Tibial nerve (tissue), 4 donors: ENCODE measurements around the gene RBM47. TPM values are rescaled to one million over a fixed set of nuclear protein-coding genes. Genes with fewer than 3 reads are reported as not detected.
"Not testable (repeated sequence)": the region's sequence is repeated elsewhere in the genome, so short reads cannot be mapped to it uniquely, and the experiment has no call there.

Experiments used
- DNase-seq, 2 donors: peaks; one replicate each; pipeline ENCODE4 v3.0.0-alpha.2; 2019; ENCODE audit warnings: low spot score in 2 of 2
- H3K27ac ChIP-seq, 4 donors: fragments of 200-600 bp; sonication (generic) in 3 of 4; one replicate each; pipeline ENCODE4 v1.5.1; 2017 to 2019; ENCODE audit warnings: mild to moderate bottlenecking in 1 of 4
- H3K27me3 ChIP-seq, 2 donors: fragments of 200-600 bp; sonication (generic) in 1 of 2; one replicate each; pipeline versions ENCODE4 v1.5.1 to v1.6.0; 2017 to 2019
- H3K36me3 ChIP-seq, 3 donors: fragments of 200-600 bp; sonication (generic); one replicate each; pipeline ENCODE4 v1.5.1; 2018 to 2019
- H3K4me1 ChIP-seq, 4 donors: fragments of 200-600 bp; sonication (generic) in 3 of 4; one replicate each; pipeline ENCODE4 v1.5.1; 2017 to 2019
- H3K4me3 ChIP-seq, 4 donors: fragments of 200-600 bp; sonication (generic) in 3 of 4; one replicate each; pipeline ENCODE4 v1.5.1; 2017 to 2019; ENCODE audit warnings: mild to moderate bottlenecking in 1 of 4, moderate library complexity in 1 of 4
- H3K9me3 ChIP-seq, 4 donors: fragments of 200-600 bp; sonication (generic) in 3 of 4; one replicate each; pipeline ENCODE4 v1.5.1; 2017 to 2019
- CTCF ChIP-seq, 5 experiments: fragments of 200-600 bp in 3 of 5; fragments of 450-650 bp in 2 of 5; sonication (generic) in 3 of 5; IDR thresholded peaks; one replicate each; pipeline ENCODE4 v1.5.1; 2016 to 2019; ENCODE audit warnings: antibody characterized with exemption in 5 of 5, mild to moderate bottlenecking in 3 of 5, moderate library complexity in 2 of 5
- EP300 ChIP-seq, 2 donors: sonication (generic); formaldehyde crosslinking; IDR thresholded peaks; one replicate each; pipeline ENCODE4 v1.6.1; 2017; ENCODE audit warnings: antibody characterized with exemption in 2 of 2, mild to moderate bottlenecking in 1 of 2
- POLR2A ChIP-seq, 2 donors: fragments of 450-650 bp; IDR thresholded peaks; one replicate each; pipeline ENCODE4 v1.6.1; 2017; ENCODE audit warnings: antibody characterized with exemption in 2 of 2, mild to moderate bottlenecking in 2 of 2, moderate library complexity in 2 of 2
- WGBS, 2 donors: methylation state at CpG; one replicate each; pipeline ENCODE4 v1.1.5; 2018; 5-methylcytosine and 5-hydroxymethylcytosine counted together
- total RNA-seq, 4 donors: library from RNA; depleted of rRNA; stranded (reverse); fragments of >200 nt; gene quantifications; one replicate each; pipeline ENCODE4 v1.1.0, GENCODE V29; 2016

RBM47 gene
- total RNA-seq, 4 donors from 2014 or later = 22.8 to 93.9 (median 41.0) TPM

- H3K36me3 ChIP-seq = no peaks in the 10 kb centered on the region
- peaks cover 0 to 23% (median 3%) of the 10 kb centered on the region in 4 donors for H3K4me1 ChIP-seq
- no peaks in the 10 kb centered on the region for H3K27me3 ChIP-seq
- TF ChIP-seq POLR2A (IDR thresholded peaks at IDR 0.05) (no peak), EP300 (IDR thresholded peaks at IDR 0.05) (peak in 1 of 2 donors; percentile 35)
- peak in 1 of 2 donors; percentile 31 for DNase-seq
- WGBS, 2 donors = 39 to 42% methylated on average over 7 of the region's 7 CpGs
- no peaks in the 10 kb centered on the region for H3K9me3 ChIP-seq
- no peak overlapping the region for H3K4me3 ChIP-seq
- no peak overlapping the region for H3K27ac ChIP-seq
Observed at GRCh38 chr4:40395908-40396793, 233.5 kb downstream of the RBM47 start.

- no peak overlapping the region for H3K27ac ChIP-seq
- no peak for TF ChIP-seq POLR2A (IDR thresholded peaks at IDR 0.05)
- no peak for TF ChIP-seq EP300 (IDR thresholded peaks at IDR 0.05)
- no peak for TF ChIP-seq CTCF (IDR thresholded peaks at IDR 0.05)
- peaks cover 0 to 23% (median 3%) of the 10 kb centered on the region in 4 donors for H3K4me1 ChIP-seq
- H3K4me3 ChIP-seq = no peak overlapping the region
- WGBS, 2 donors = 52 to 53% methylated on average over 4 of the region's 4 CpGs
- no peak for DNase-seq
- no peaks in the 10 kb centered on the region for H3K36me3 ChIP-seq
- H3K27me3 ChIP-seq = no peaks in the 10 kb centered on the region
- H3K9me3 ChIP-seq = no peaks in the 10 kb centered on the region
Observed at GRCh38 chr4:40395166-40395900, 234.3 kb downstream of the RBM47 start.

GRCh38 chr4:40394236-40394635, 235.4 kb downstream of the RBM47 start:
- no peak overlapping the region for H3K4me3 ChIP-seq
- H3K27me3 ChIP-seq = no peaks in the 10 kb centered on the region
- WGBS, 2 donors = 38 to 41% methylated on average over 6 of the region's 6 CpGs
- H3K27ac ChIP-seq = no peak overlapping the region
- DNase-seq = no peak
- no peaks in the 10 kb centered on the region for H3K36me3 ChIP-seq
- no peaks in the 10 kb centered on the region for H3K9me3 ChIP-seq
- H3K4me1 ChIP-seq = peaks cover 0 to 23% (median 3%) of the 10 kb centered on the region in 4 donors
- TF ChIP-seq POLR2A (IDR thresholded peaks at IDR 0.05) (no peak), EP300 (IDR thresholded peaks at IDR 0.05) (no peak), CTCF (IDR thresholded peaks at IDR 0.05) (no peak)

- not testable (repeated sequence) for H3K36me3 ChIP-seq, DNase-seq, H3K4me3 ChIP-seq, H3K27me3 ChIP-seq, H3K27ac ChIP-seq, H3K9me3 ChIP-seq
- H3K4me1 ChIP-seq = peaks cover 0 to 23% (median 3%) of the 10 kb centered on the region in 4 donors
- 96% methylated on average over 9 of the region's 9 CpGs for WGBS, 2 donors
Observed at GRCh38 chr4:40392241-40392640, 237.4 kb downstream of the RBM47 start.

GRCh38 chr4:40389986-40390385, 239.7 kb downstream of the RBM47 start:
- WGBS, 2 donors = 91 to 94% methylated on average over 4 of the region's 4 CpGs
- TF ChIP-seq POLR2A (IDR thresholded peaks at IDR 0.05) (no peak), EP300 (IDR thresholded peaks at IDR 0.05) (no peak), CTCF (IDR thresholded peaks at IDR 0.05) (no peak)

GRCh38 chr4:40388239-40388638, 241.4 kb downstream of the RBM47 start:
- Histone ChIP-seq H3K27me3 (no peaks in the 10 kb centered on the region), H3K4me1 (no peaks in the 10 kb centered on the region), H3K27ac (no peak overlapping the region), H3K4me3 (no peak overlapping the region), H3K9me3 (no peaks in the 10 kb centered on the region), H3K36me3 (no peaks in the 10 kb centered on the region)
- WGBS, 2 donors = 61 to 64% methylated on average over 6 of the region's 6 CpGs
- no peak for DNase-seq
- TF ChIP-seq EP300 (IDR thresholded peaks at IDR 0.05) (no peak), POLR2A (IDR thresholded peaks at IDR 0.05) (no peak), CTCF (IDR thresholded peaks at IDR 0.05) (no peak)

More at GRCh38 chr4:40389986-40390385, 239.7 kb downstream of the RBM47 start:
- Histone ChIP-seq H3K36me3 (no peaks in the 10 kb centered on the region), H3K4me1 (peaks cover 0 to 8% (median 0%) of the 10 kb centered on the region in 4 donors), H3K27me3 (no peaks in the 10 kb centered on the region), H3K9me3 (no peaks in the 10 kb centered on the region), H3K27ac (no peak overlapping the region), H3K4me3 (no peak overlapping the region)
- DNase-seq = no peak
